ENCODE measurements around the gene NCAPD2.
"Not testable (repeated sequence)": the region's sequence is repeated elsewhere in the genome, so short reads cannot be mapped to it uniquely, and the experiment has no call there.

Gene NCAPD2

DNA sequence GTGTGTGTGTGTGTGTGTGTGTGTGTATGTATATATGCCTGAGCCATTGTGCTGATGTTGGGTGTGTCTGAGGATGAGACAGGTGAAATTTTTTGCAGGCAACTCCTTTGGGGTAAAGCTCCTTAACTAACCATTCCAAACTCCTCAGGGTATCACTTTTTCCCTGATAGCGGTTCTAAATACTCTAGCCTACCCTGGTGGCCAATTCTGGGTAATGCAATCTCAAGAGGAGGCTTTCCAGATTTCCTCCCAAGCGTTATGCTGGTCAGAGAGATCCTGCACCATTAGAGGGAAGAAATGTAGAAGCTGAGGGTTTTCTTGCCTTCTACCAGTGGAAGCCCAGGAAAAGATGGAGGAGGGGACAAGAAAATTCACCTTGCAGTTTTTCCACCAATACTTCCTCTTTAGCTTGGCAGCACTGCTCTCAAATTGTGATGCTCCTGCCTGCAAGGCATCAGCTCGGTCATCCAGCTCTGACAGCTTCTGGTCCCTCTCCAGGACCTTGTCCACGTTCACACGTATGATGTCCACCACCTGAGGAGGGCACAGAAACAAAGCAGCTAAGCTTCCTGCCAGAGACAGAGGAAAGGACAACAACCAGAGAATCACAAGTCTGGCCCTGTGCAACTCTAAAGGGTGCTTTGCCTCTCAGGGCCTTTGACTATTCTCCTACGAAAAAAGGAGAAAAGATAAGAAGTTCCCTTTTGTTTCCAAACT lies 28.3 kb upstream of the NCAPD2 start:
- DNase-seq = peak; percentile 46

DNA sequence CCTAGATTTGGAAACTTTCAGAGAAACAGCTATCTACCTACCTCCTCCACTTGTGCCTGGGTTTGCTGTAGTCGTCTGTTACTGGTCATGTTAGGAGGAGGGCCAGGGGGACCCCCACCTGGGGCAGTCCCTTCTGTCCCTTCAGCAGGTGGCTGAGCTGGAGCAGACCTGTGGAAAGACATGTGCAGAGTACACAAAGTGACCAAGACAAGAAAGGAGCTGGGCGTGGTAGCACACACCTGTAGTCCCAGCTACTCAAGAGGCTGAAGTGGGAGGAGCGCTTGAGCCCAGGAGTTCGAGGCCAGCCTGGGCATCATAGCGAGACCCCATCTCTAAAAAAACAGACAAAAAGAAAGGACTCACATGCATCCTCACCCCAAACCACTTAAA lies 27.7 kb upstream of the NCAPD2 start:
- DNase-seq = no peak

DNA sequence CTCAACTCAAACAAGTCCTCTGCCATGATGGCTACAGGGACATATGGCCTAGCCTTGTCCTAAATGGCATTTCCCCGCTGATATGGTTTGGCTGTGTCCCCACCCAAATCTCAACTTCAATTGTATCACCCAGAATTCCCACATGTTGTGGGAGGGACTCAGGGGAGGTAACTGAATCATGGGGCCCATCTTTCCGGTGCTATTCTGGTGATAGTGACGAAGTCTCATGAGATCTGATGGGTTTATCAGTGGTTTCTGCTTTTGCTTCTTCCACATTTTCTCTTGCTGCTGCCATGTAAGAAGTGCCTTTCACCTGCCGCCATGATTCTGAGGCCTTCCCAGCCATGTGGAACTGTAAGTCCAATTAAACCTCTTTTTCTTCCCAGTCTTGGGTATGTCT lies 27.2 kb upstream of the NCAPD2 start:
- not testable (repeated sequence) for DNase-seq

GRCh38 chr12:6467571-6468282 lies 26.2 kb upstream of the NCAPD2 start:
- DNase-seq = not testable (repeated sequence)

DNA sequence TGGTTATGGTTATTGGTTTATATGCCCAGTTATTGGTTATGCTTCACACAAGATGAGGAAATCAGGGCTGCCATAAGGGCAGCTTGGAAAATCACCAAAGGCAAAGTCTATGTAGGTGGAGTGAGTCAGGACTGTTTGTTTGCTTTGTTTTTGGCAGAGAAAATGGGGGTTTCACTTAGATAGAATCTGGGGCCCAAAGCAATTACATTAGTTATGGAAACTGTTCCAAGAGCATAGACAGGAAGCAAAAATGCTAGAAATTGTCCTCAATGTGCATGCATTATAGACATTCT lies 25.7 kb upstream of the NCAPD2 start:
- DNase-seq = no peak

DNA sequence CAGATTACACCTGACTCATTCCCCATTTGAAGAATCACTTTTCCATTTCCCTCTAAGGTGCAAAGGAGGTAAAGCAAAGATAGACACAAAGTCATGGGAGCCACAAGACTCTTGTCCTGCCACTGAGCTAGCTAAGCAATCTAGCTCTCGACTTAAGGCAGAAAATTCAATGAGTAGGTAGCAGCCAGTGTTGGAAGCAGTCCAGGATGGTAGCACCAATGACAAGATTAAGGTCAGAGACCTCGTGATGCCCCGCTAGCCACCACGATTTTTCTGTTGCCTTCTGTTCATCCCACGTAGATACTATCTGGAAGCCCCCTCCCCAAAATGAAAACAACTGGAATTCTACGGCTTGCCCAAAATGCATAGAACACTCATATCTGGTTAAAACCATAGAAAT lies 24.8 kb upstream of the NCAPD2 start:
- no peak for DNase-seq

DNA sequence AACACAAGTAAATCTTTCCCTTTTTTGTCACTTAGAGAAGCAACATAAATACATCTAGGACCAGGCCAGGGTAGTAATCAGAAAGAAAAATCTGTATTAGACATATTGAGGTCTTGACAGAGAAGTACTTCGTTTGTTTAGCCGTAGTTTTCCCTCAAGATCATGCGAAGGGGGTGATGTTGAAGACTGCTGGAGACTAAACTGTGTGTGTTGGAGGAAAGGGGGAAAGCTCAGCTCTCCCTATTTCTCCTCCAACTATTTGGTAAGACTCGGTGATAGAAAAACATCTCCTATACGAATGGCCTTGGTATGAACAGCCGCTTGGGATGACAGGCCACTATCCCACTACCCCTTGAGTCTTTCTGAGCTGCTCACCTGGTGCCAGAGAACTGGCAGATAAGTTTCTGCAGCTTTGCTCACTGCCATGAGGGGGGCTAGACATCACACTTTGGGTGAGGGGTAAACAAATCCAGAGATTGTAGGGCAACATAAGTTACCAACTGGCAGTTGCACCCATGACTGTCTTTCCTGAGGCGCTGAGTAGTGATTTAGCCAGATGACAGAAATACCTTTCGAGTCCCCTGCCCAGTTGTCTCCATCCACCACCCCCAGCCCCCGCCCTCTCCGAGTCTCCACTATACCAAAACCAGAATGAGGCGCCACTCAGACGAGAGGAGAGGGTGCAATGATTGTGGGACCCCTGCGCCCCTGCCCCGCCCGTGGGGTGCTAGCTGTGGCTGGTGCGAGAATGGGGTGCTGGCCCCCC lies 24.1 kb upstream of the NCAPD2 start:
- no peak for DNase-seq

DNA sequence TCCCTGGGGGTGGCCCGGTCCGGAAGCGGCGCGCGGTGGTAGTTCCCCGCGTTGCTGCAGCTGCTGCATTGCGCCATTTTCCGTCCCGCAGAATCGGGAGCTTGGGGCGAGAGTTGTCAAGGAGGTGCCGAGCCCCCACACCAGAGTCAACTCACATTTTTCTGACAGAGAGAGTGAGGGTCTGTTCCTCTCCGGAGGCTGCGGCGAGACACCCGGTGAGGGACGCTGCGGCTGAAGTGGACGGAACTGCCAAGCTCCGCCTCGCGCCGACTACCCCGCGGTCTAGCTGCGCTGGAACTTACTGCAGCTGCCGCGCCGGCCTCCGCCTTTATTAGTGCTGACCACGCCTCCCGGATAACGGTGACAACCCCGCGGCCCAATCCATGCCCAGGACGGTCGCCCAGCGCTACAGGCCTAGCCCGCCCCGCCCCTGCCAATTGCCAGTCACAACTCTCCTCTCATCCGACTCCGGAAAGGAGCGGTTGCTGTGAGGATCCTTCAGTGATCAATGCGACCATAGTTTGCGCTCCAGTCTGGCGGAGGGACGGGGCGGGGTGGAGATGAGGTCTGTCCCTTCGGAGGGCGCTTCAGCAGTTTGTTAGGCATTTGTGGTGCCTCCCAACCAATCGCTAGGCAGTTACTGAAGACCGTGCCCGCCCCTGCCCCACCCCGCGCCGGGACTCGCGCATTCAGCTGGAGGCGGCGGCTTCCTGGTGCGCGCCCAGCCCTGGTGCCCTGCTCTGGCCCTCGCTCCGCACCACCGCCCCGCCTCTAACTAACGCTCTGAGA lies 23.3 kb upstream of the NCAPD2 start, which contains the start of gene VAMP1:
VAMP1 (minus strand) TSS at position 303 of the 789 bp plus-strand sequence; CDS start at position 157, 146 bp downstream.
- DNase-seq = peak; percentile 99

GRCh38 chr12:6471989-6472360 lies 21.9 kb upstream of the NCAPD2 start:
- DNase-seq = no peak

DNA sequence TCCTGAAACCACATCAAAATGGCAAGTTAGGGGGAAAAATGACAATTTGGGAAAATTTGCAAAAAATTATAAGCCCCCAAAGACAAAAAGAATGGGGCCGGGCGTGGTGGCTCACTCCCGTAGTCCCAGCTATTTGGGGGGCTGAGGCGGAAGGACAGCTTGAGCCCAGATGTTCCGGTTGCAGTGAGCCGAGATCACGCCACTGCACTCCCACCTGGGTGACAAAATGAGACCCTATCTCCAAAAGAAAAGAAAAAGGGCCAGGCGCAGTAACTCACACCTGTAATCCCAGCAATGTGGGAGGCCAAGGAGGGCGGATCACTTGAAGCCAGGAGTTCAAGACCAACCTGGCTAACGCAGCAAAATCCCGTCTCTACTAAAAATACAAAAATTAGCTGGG lies 21.4 kb upstream of the NCAPD2 start:
- DNase-seq = no peak

GRCh38 chr12:6475233-6475975 lies 18.5 kb upstream of the NCAPD2 start:
- not testable (repeated sequence) for DNase-seq

DNA sequence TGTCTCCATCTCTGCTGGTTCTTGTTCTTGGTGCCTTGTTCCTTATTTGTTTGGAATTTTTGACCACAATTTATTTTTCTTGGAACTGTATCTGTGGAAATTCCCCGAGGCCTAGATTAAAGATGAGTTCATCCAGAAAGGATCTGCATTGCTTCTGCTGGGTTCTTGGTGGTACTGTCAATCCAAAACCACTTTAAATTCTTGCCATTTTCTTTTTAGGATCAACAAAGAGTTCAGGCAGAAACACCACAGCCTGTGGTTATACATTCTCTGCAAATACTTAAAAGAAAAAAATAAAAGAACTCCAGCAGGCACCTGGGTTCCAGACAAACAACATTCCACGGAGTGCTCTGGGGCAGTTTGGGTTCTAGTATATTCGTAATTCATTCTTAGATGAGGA lies 17.4 kb upstream of the NCAPD2 start:
- DNase-seq = no peak

DNA sequence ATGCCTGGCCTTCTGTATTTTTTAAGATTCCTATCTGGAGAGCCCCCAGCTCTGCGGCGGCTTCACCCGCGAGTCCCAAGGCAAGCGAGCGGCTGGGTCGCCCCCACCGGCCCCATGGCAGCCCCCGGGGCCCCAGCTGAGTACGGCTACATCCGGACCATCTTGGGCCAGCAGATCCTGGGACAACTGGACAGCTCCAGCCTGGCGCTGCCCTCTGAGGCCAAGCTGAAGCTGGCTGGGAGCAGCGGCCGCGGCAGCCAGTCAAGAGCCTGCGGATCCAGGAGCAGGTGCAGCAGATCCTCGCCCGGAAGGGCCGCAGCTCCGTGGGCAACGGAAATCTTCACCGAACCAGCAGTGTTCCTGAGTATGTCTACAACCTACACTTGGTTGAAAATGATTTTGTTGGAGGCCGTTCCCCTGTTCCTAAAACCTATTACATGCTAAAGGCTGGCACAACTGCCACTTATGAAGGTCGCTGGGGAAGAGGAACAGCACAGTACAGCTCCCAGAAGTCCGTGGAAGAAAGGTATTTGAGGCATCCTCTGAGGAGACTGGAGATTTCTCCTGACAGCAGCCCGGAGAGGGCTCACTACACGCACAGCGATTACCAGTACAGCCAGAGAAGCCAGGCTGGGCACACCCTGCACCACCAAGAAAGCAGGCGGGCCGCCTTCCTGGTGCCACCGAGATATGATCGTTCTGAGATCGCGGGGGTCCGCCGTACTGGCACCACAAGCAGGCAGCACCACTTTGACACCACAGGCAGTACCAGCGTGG lies 16.1 kb upstream of the NCAPD2 start:
- DNase-seq = not testable (repeated sequence)

DNA sequence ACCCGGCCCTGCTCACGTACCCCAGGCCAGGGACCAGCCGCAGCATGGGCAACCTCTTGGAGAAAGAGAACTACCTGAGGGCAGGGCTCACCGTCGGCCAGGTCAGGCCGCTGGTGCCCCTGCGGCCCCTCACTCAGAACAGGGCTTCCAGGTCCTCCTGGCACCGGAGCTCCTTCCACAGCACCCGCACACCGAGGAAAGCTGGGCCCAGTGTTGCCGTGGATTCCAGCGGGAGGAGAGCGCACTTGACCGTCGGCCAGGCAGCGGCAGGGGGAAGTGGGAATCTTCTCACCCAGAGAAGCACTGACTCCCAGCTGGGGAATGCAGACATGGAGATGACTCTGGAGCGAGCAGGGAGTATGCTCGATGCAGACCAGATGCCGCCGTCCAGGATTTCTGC lies 15.5 kb upstream of the NCAPD2 start:
- no peak for DNase-seq

DNA sequence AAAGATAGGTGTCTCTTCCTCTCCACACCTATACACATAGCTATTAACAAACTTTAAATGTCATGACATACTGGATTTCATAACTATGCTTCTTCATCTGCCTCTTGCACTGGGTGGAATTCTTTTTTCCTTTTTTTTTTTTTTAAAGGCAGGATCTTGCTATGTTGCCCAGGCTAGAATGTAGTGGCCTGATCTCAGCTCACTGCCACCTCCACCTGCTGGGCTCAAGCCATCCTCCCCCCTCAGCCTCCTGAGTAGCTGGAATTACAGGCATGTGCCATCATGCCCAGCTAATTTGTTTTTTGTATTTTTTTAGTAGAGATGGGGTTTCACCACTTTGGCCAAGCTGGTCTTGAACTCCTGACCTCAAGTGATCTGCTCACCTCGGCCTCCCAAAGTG lies 5.7 kb upstream of the NCAPD2 start:
- DNase-seq = no peak

DNA sequence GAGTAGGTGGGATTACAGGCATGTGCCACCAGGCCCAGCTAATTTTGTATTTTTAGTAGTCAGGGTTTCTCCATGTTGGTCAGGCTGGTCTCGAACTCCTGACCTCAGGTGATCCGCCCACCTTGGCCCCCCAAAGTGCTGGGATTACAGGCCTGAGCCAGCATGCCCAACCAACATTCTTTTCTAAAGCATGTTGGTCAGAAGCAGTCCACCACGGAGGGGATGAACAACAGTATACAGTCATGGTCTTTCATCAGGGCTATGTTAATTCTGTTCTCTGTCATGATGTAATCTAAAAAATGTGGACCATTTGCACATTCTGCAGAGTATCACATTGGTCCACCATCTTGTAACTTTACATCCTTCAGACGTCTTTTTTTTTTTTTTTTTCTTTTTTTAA lies 4.5 kb upstream of the NCAPD2 start:
- DNase-seq = no peak

- DNase-seq = not testable (repeated sequence)
These were observed 3.2 kb upstream of the NCAPD2 start for GRCh38 chr12:6490673-6491072.

- peak; percentile 97 for DNase-seq
These were observed 935 bp upstream of the NCAPD2 start, which contains the start of gene MRPL51 for GRCh38 chr12:6492838-6493496. Gene MRPL51, minus strand, starts transcription at chr12:6493262. Its CDS starts 126 bp downstream, at chr12:6493136.

DNA sequence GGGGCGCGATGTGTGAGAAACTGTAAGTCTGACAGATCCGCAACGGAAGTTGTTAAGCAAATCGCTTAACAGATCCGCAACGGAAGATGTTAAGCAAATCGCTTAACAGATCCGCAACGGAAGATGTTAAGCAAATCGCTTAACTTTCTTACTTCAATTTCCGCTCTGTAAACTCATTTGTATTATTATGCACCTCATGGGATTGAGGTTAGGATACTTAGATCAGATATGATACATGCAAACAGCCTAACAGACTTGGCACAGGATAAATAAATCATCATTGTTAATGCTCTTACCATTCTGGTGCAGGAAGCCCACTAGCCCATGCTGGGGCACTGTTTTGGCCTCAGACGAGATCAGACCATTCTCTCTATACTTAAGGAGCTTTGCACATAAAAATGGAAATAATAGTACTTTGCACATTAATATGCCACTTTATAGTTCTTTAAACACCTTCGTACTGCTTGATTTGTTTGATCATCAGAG lies 399 bp downstream of the NCAPD2 start:
- DNase-seq = no peak

DNA sequence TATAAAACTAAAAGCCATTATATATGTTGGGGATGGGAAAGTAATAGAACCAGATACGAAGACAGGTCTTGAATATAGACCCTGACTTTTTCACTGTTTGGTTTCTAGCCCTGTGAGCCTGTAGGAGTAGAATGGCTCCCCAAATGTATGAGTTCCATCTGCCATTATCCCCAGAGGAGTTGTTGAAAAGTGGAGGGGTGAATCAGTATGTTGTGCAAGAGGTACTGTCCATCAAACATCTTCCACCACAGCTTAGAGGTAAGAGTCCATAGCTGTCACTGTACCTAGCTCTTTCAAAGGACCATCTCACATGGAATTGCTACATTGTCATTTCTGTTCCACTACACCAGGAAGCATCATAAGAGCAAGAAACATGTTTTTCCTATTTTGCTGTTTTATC lies 1.1 kb downstream of the NCAPD2 start:
- DNase-seq = no peak

- not testable (repeated sequence) for DNase-seq
These were observed 3.4 kb downstream of the NCAPD2 start for GRCh38 chr12:6497291-6497690.

Data from NCI-H774 (cell line).